Left lung (tissue), 10 donors: ENCODE data around the gene MCAT. TPM values are rescaled to one million over a fixed set of nuclear protein-coding genes. Genes with fewer than 3 reads are reported as not detected.
"Not testable (repeated sequence)": the region's sequence is repeated elsewhere in the genome, so short reads cannot be mapped to it uniquely, and the experiment has no call there.

ENCODE experiments used
- ATAC-seq: fragments of 200-7000 bp; cut with Tn5 transposase; one replicate; pipeline ENCODE4 v1.9.1; 2020; ENCODE audit warnings: moderate library complexity
- DNase-seq, 4 donors: peaks; one replicate each; pipeline ENCODE4 v3.0.0-alpha.2; 2013 to 2020
- H3K27ac ChIP-seq, 2 donors: fragments of 200-600 bp; sonication (generic) in 1 of 2; one replicate each; pipeline versions ENCODE4 v1.5.0 to v1.8.0; 2020 to 2021
- H3K27me3 ChIP-seq, 2 donors: fragments of 200-600 bp; sonication (generic) in 1 of 2; one replicate each; pipeline versions ENCODE4 v1.5.0 to v1.8.0; 2020 to 2021
- H3K36me3 ChIP-seq, 2 donors: fragments of 200-600 bp; sonication (generic) in 1 of 2; one replicate each; pipeline versions ENCODE4 v1.5.0 to v1.8.0; 2020 to 2021
- H3K4me1 ChIP-seq, 2 donors: fragments of 200-600 bp; one replicate each; pipeline ENCODE4 v1.8.0; 2021
- H3K4me3 ChIP-seq, 2 donors: fragments of 200-600 bp; sonication (generic) in 1 of 2; one replicate each; pipeline versions ENCODE4 v1.5.0 to v1.8.0; 2020 to 2021; ENCODE audit warnings: mild to moderate bottlenecking in 1 of 2
- H3K9me3 ChIP-seq, 2 donors: fragments of 200-600 bp; sonication (generic) in 1 of 2; one replicate each; pipeline versions ENCODE4 v1.5.0 to v1.8.0; 2020 to 2021
- intact Hi-C, 2 donors: fragments of 100-400 bp; cut with DNase I; formaldehyde crosslinking; loops; one replicate each; pipeline versions ENCODE4 v1.11.2 to v1.14.2; 2022
- polyA plus RNA-seq, 6 donors: library from polyadenylated mRNA; unstranded; fragments of 120-200 nt; gene quantifications; one replicate each; pipeline ENCODE4 v1.2.1, GENCODE V29; 2013; ENCODE audit not compliant: insufficient read length in 6 of 6
- total RNA-seq, 2 donors: library from RNA; stranded (reverse); fragmentation: NEBNext Ultra II Directional; extraction: Animal tissue kit (Norgen Biotek cat#: 25700); gene quantifications; one replicate each; pipeline ENCODE4 v1.2.1, GENCODE V29; 2021
- TF ChIP-seq, protein P1 (sequence below), 2 donors: fragments of 200-600 bp; sonication (generic) in 1 of 2; IDR thresholded peaks; one replicate each; pipeline versions ENCODE4 v1.5.0 to v1.8.0; 2021; ENCODE audit warnings: antibody characterized with exemption in 2 of 2
- donor health status: DM: no; HTN: yes; CAD: no.
- donor health status: DM: no; HTN: no; CAD: no.

The MCAT gene
- total and polyA plus RNA-seq, 8 donors = 12.2 to 16.6 (median 15.4) TPM

DNA sequence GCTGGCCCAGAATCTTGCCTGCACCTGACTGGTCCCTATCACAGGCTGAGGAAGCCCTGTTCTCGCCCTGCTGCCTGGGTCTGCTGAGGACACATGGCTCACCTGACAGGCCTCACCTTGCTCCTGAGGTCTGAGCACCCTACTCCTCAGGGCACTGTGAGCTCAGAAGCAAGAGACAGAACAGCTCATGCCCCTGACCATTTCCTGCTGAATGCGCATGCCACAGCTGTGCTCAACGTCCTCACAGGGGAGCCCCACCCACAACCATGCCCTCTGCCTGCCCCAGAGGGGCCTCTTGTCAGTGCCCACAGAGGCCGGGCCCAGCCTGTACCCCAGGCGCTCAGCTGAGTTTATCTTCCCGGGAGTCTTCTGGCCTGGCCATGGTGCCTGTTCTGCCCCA is 5.4 kb upstream of the MCAT start:
- TF ChIP-seq, protein P1, sequence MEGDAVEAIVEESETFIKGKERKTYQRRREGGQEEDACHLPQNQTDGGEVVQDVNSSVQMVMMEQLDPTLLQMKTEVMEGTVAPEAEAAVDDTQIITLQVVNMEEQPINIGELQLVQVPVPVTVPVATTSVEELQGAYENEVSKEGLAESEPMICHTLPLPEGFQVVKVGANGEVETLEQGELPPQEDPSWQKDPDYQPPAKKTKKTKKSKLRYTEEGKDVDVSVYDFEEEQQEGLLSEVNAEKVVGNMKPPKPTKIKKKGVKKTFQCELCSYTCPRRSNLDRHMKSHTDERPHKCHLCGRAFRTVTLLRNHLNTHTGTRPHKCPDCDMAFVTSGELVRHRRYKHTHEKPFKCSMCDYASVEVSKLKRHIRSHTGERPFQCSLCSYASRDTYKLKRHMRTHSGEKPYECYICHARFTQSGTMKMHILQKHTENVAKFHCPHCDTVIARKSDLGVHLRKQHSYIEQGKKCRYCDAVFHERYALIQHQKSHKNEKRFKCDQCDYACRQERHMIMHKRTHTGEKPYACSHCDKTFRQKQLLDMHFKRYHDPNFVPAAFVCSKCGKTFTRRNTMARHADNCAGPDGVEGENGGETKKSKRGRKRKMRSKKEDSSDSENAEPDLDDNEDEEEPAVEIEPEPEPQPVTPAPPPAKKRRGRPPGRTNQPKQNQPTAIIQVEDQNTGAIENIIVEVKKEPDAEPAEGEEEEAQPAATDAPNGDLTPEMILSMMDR (IDR thresholded peaks at IDR 0.05) = no peak
- intact Hi-C loops = no loop called here
- Histone ChIP-seq H3K9me3 (no peaks in the 10 kb centered on the region), H3K4me3 (no peak overlapping the region), H3K27ac (peak overlapping the region in 1 of 2 donors; percentile 91), H3K27me3 (no peaks in the 10 kb centered on the region), H3K4me1 (peaks cover 0 to 63% of the 10 kb centered on the region in 2 donors), H3K36me3 (no peaks in the 10 kb centered on the region)
- DNase-seq (no peak), ATAC-seq (no peak)

DNA sequence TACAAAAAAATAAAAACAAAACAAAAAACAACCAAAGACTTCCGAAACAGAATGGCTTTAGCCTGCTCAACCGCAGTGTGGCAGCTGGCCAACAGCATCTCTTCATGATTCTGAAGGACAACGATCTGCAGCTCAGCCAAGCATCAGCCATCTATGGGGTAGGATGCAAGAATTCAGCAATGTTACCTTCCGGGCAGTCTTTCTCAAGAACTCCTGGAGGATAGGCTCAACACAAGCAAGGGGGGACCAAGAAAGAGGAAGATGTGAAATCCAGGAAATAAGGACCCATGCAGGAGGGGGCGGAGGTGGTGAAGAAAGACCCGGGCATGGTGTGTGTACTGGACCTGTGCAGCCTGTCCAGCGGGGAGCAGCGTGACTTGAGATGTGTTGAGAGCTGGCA is 4.6 kb upstream of the MCAT start:
- Histone ChIP-seq H3K4me3 (no peak overlapping the region), H3K27ac (peak overlapping the region in 1 of 2 donors; percentile 91), H3K36me3 (no peaks in the 10 kb centered on the region), H3K27me3 (no peaks in the 10 kb centered on the region), H3K9me3 (no peaks in the 10 kb centered on the region), H3K4me1 (peaks cover 0 to 61% of the 10 kb centered on the region in 2 donors)
- intact Hi-C loops = no loop called here
- DNase-seq (no peak), ATAC-seq (no peak)
- TF ChIP-seq, protein P1 (IDR thresholded peaks at IDR 0.05) = no peak

DNA sequence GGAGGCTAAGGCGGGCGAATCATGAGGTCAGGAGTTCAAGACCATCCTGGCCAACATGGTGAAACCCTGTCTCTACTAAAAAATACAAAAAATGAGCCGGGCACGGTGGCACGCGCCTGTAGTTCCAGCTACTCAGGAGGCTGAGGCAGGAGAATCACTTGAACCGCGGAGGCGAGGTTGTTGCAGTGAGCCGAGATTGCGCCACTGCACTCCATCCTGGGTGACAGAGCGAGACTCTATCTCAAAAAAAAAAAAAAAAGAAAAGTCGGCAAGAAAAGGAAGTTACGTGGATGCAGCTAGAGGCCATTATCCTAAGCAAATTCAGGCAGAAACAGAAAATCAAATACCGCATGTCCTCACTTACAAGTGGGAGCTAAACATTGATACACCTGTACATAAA is 3.1 kb upstream of the MCAT start:
- intact Hi-C loops = not testable (repeated sequence)
- H3K27ac ChIP-seq = peak overlapping the region in 1 of 2 donors; percentile 91

DNA sequence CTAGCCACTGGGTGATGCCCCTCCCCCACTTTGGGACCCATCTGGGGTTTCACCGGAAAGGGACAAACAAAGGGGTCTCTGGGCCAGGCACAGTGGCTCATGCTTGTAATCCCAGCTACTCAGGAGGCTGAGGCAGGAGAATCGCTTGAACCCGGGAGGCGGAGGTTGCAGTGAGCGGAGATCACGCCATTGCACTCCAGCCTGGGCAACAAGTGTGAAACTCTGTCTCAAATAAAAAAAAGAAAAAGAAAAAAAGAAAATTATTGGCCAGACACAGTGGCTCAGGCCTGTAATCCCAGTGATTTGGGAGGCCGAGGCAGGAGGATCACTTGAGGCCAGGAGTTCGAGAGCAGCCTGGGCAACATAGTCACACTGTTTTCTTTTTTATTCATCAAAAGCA is 2.2 kb upstream of the MCAT start:
- ATAC-seq, intact Hi-C loops, H3K36me3 ChIP-seq, DNase-seq, H3K27me3 ChIP-seq, H3K4me3 ChIP-seq, H3K9me3 ChIP-seq: not testable (repeated sequence)
- H3K27ac ChIP-seq = peak overlapping the region in 1 of 2 donors; percentile 91
- H3K4me1 ChIP-seq = peaks cover 7 to 67% of the 10 kb centered on the region in 2 donors

More for the DNA sequence above, 3.1 kb upstream of the MCAT start:
- not testable (repeated sequence) for H3K27me3 ChIP-seq, H3K4me3 ChIP-seq, H3K36me3 ChIP-seq, H3K9me3 ChIP-seq, ATAC-seq
- peak in 2 of 4 donors; percentile 59 to 87 for DNase-seq
- H3K4me1 ChIP-seq = peaks cover 7 to 66% of the 10 kb centered on the region in 2 donors

DNA sequence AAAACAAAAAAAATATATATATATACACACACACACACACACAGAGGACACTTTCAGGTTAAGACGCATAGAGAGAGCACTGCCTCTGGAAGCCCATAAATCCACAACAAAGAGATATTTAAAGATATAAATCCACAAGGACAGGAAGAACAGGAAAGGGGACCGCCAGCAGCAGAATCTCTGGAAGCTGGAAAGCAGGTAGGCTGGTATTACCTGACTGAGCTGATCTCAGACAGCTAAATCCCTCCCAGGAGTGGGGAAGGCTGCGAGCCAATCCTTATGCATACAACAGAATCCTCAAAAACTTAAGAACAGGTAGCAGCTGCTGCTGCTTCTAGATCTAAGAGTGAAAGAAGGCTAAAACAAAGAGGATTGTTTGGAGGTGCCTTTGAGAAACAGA is 1.8 kb upstream of the MCAT start:
- no peaks in the 10 kb centered on the region for H3K9me3 ChIP-seq
- peaks cover 0 to 12% of the 10 kb centered on the region in 2 donors for H3K36me3 ChIP-seq
- TF ChIP-seq, protein P1 (IDR thresholded peaks at IDR 0.05) = no peak
- ATAC-seq (no peak), DNase-seq (no peak)
- intact Hi-C loops = no loop called here
- H3K4me1 ChIP-seq = peaks cover 7 to 65% of the 10 kb centered on the region in 2 donors
- H3K27me3 ChIP-seq = no peaks in the 10 kb centered on the region
- H3K27ac ChIP-seq = peak overlapping the region in 1 of 2 donors; percentile 91
- no peak overlapping the region for H3K4me3 ChIP-seq

DNA sequence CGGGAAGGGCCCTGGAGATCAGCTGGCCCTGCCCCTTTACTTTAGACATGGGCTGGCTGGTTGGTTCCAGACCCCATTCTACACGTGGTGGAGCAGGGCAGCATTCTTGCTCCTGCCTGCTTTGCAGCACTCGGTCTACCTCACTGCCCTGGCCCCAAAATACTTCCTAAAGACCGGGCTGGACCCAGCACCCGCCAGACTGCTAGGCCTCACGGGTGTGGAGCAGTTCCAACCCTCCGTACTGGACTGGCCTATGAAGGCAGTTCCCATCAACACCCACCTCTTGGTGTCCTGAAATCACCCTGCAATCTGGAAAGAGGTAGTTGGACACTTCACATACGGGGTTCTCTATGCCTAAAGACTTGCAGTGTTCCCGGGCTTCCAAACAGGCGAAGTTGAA is 6.4 kb downstream of the MCAT start:
- H3K36me3 ChIP-seq = peaks cover 0 to 83% of the 10 kb centered on the region in 2 donors
- peaks cover 0 to 34% of the 10 kb centered on the region in 2 donors for H3K4me1 ChIP-seq
- H3K4me3 ChIP-seq = no peak overlapping the region
- ATAC-seq (no peak), DNase-seq (no peak)
- no peaks in the 10 kb centered on the region for H3K27me3 ChIP-seq
- no peaks in the 10 kb centered on the region for H3K9me3 ChIP-seq
- intact Hi-C loops = no loop called here
- TF ChIP-seq, protein P1 (IDR thresholded peaks at IDR 0.05) = no peak
- H3K27ac ChIP-seq = peak overlapping the region in 1 of 2 donors; percentile 57
